Tibial nerve (tissue), 4 donors: ENCODE data around the gene ITGAV. TPM values are rescaled to one million over a fixed set of nuclear protein-coding genes. Genes with fewer than 3 reads are reported as not detected.
A peak's percentile ranks its signal among the peaks of the same experiment; 100 is the strongest.

Experiments
- DNase-seq, 2 donors: peaks; one replicate each; pipeline ENCODE4 v3.0.0-alpha.2; 2019; ENCODE audit warnings: low spot score in 2 of 2
- H3K27ac ChIP-seq, 4 donors: fragments of 200-600 bp; sonication (generic) in 3 of 4; one replicate each; pipeline ENCODE4 v1.5.1; 2017 to 2019; ENCODE audit warnings: mild to moderate bottlenecking in 1 of 4
- H3K27me3 ChIP-seq, 2 donors: fragments of 200-600 bp; sonication (generic) in 1 of 2; one replicate each; pipeline versions ENCODE4 v1.5.1 to v1.6.0; 2017 to 2019
- H3K36me3 ChIP-seq, 3 donors: fragments of 200-600 bp; sonication (generic); one replicate each; pipeline ENCODE4 v1.5.1; 2018 to 2019
- H3K4me1 ChIP-seq, 4 donors: fragments of 200-600 bp; sonication (generic) in 3 of 4; one replicate each; pipeline ENCODE4 v1.5.1; 2017 to 2019
- H3K4me3 ChIP-seq, 4 donors: fragments of 200-600 bp; sonication (generic) in 3 of 4; one replicate each; pipeline ENCODE4 v1.5.1; 2017 to 2019; ENCODE audit warnings: mild to moderate bottlenecking in 1 of 4, moderate library complexity in 1 of 4
- H3K9me3 ChIP-seq, 4 donors: fragments of 200-600 bp; sonication (generic) in 3 of 4; one replicate each; pipeline ENCODE4 v1.5.1; 2017 to 2019
- EP300 ChIP-seq, 2 donors: sonication (generic); formaldehyde crosslinking; IDR thresholded peaks; one replicate each; pipeline ENCODE4 v1.6.1; 2017; ENCODE audit warnings: antibody characterized with exemption in 2 of 2, mild to moderate bottlenecking in 1 of 2
- POLR2A ChIP-seq, 2 donors: fragments of 450-650 bp; IDR thresholded peaks; one replicate each; pipeline ENCODE4 v1.6.1; 2017; ENCODE audit warnings: antibody characterized with exemption in 2 of 2, mild to moderate bottlenecking in 2 of 2, moderate library complexity in 2 of 2
- WGBS, 2 donors: methylation state at CpG; one replicate each; pipeline ENCODE4 v1.1.5; 2018; 5-methylcytosine and 5-hydroxymethylcytosine counted together
- total RNA-seq, 4 donors: library from RNA; depleted of rRNA; stranded (reverse); fragments of >200 nt; gene quantifications; one replicate each; pipeline ENCODE4 v1.1.0, GENCODE V29; 2016
- TF ChIP-seq, protein P1 (sequence below), 5 experiments: fragments of 200-600 bp in 3 of 5; fragments of 450-650 bp in 2 of 5; sonication (generic) in 3 of 5; IDR thresholded peaks; one replicate each; pipeline ENCODE4 v1.5.1; 2016 to 2019; ENCODE audit warnings: antibody characterized with exemption in 5 of 5, mild to moderate bottlenecking in 3 of 5, moderate library complexity in 2 of 5

The ITGAV gene
- total RNA-seq, 4 donors from 2014 or later = 97.1 to 114 (median 100) TPM

DNA sequence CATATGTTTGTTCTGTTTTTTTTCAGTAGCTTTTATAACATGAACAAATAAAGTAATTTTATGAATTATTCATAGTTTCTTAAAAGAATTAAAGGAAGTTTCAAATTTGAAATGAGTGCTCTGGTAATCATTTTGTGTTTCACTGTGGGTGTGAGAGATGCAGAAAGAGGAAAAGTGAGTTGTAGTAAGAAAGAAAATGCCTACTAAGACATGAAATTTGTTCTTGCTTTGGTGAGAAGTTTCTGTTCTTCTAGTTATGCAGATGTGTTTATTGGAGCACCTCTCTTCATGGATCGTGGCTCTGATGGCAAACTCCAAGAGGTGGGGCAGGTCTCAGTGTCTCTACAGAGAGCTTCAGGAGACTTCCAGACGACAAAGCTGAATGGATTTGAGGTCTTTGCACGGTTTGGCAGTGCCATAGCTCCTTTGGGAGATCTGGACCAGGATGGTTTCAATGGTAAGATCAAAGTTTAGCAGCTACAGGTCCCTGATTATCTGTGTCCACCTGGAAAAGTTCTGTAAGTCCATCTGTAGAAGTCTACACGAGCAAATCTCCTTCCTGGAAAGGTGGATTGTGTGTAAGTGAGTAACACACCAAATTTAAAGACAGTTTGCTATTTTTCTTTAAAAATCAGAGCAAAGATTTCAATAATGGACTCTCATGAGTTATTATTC, 51.4 kb downstream of the ITGAV start:
- peaks cover 0 to 11% (median 0%) of the 10 kb centered on the region in 4 donors for H3K4me1 ChIP-seq
- no peaks in the 10 kb centered on the region for H3K27me3 ChIP-seq
- DNase-seq = no peak
- H3K27ac ChIP-seq = peak overlapping the region in 1 of 4 donors; percentile 24
- H3K4me3 ChIP-seq = no peak overlapping the region
- H3K9me3 ChIP-seq = no peaks in the 10 kb centered on the region
- TF ChIP-seq, protein P1, sequence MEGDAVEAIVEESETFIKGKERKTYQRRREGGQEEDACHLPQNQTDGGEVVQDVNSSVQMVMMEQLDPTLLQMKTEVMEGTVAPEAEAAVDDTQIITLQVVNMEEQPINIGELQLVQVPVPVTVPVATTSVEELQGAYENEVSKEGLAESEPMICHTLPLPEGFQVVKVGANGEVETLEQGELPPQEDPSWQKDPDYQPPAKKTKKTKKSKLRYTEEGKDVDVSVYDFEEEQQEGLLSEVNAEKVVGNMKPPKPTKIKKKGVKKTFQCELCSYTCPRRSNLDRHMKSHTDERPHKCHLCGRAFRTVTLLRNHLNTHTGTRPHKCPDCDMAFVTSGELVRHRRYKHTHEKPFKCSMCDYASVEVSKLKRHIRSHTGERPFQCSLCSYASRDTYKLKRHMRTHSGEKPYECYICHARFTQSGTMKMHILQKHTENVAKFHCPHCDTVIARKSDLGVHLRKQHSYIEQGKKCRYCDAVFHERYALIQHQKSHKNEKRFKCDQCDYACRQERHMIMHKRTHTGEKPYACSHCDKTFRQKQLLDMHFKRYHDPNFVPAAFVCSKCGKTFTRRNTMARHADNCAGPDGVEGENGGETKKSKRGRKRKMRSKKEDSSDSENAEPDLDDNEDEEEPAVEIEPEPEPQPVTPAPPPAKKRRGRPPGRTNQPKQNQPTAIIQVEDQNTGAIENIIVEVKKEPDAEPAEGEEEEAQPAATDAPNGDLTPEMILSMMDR (IDR thresholded peaks at IDR 0.05) = no peak
- TF ChIP-seq POLR2A (IDR thresholded peaks at IDR 0.05) = no peak
- no peak for TF ChIP-seq EP300 (IDR thresholded peaks at IDR 0.05)
- 56 to 62% methylated on average over 4 of the region's 4 CpGs for WGBS, 2 donors
- H3K36me3 ChIP-seq = peaks cover 0 to 48% (median 0%) of the 10 kb centered on the region in 3 donors

DNA sequence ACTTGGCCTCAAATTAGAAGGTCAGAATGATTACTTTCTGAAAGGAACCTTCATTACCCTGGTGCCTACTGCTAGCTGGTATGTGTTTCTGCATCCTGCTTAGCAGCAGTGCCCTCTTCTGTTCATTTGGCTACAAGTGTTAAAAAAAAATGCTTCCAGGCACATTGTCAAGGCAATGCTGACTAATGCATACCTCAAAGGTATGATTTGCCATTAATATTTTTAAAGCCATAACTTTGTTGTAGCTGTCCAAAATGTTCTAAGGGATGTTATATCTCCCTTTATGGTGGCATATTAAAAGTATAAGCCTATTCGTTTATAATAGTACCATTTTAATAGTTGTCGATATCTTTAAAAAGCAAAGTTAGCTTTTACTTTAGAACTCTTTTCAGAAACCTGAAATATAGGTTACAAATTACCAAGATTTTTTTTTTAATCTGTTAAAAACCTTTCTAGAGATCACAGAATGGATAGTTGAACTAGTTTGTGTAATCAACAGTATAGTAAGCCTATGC, 52.0 kb downstream of the ITGAV start:
- WGBS, 2 donors = 84 to 86% methylated on average over 2 of the region's 2 CpGs
- peaks cover 0 to 11% (median 0%) of the 10 kb centered on the region in 4 donors for H3K4me1 ChIP-seq
- no peak overlapping the region for H3K27ac ChIP-seq
- DNase-seq = peak in 1 of 2 donors; percentile 48
- peaks cover 0 to 53% (median 0%) of the 10 kb centered on the region in 3 donors for H3K36me3 ChIP-seq
- no peaks in the 10 kb centered on the region for H3K9me3 ChIP-seq
- H3K4me3 ChIP-seq = no peak overlapping the region
- TF ChIP-seq, protein P1 (IDR thresholded peaks at IDR 0.05) = peak; percentile 44 to 67 (median 54)
- peak in 1 of 2 donors; percentile 17 for TF ChIP-seq EP300 (IDR thresholded peaks at IDR 0.05)
- no peak for TF ChIP-seq POLR2A (IDR thresholded peaks at IDR 0.05)
- no peaks in the 10 kb centered on the region for H3K27me3 ChIP-seq

DNA sequence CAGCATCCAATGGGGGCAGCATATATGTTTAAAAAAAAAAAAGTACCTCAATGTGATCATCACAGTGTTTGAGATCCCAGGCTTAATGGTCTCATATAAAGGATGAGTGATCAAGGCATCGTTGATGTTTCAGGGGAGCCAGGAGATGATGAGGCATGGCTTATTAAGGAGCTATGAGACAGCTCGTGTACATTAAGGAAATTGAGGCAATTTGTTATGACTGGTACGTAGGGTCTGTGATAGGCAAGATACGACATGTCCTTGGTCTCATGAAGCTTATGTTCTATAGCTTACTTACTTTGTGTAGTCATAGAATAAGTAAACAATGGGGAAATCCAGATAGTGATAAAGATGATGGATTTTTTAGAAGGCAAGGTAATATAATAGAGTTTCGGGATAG, 54.9 kb downstream of the ITGAV start:
- peaks cover 0 to 67% (median 0%) of the 10 kb centered on the region in 3 donors for H3K36me3 ChIP-seq
- no peak overlapping the region for H3K27ac ChIP-seq
- no peak overlapping the region for H3K4me3 ChIP-seq
- no peak for DNase-seq
- H3K9me3 ChIP-seq = no peaks in the 10 kb centered on the region
- peaks cover 0 to 7% (median 0%) of the 10 kb centered on the region in 4 donors for H3K4me1 ChIP-seq
- 93 to 96% methylated on average over 5 of the region's 5 CpGs for WGBS, 2 donors
- H3K27me3 ChIP-seq = no peaks in the 10 kb centered on the region
- TF ChIP-seq POLR2A (IDR thresholded peaks at IDR 0.05) = no peak
- TF ChIP-seq EP300 (IDR thresholded peaks at IDR 0.05) = no peak
- TF ChIP-seq, protein P1 (IDR thresholded peaks at IDR 0.05) = no peak

DNA sequence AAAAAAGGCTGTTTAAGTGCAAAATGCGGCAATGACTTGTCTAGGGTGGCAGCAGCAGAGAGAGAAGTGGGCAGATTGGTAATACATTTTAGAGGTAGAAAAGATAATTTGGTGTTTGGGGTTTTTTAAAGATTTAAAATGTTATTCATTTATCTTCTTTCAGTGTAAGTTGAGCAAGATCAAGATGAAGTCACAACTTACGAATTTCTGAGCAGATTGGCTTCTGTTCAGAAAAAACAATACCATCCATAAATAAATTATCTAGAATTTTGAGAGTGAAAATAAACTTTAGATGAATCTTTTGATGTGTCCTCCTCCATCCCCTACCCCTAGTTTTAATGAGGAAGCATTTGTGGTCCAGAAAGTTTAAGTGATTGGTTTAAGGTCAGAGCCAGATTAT, 56.1 kb downstream of the ITGAV start:
- peaks cover 0 to 7% (median 0%) of the 10 kb centered on the region in 4 donors for H3K4me1 ChIP-seq
- no peak overlapping the region for H3K27ac ChIP-seq
- H3K36me3 ChIP-seq = peaks cover 0 to 71% (median 0%) of the 10 kb centered on the region in 3 donors
- TF ChIP-seq EP300 (IDR thresholded peaks at IDR 0.05) = no peak
- no peaks in the 10 kb centered on the region for H3K9me3 ChIP-seq
- H3K27me3 ChIP-seq = no peaks in the 10 kb centered on the region
- WGBS, 2 donors = 73 to 77% methylated on average over 2 of the region's 2 CpGs
- no peak for DNase-seq
- H3K4me3 ChIP-seq = no peak overlapping the region

DNA sequence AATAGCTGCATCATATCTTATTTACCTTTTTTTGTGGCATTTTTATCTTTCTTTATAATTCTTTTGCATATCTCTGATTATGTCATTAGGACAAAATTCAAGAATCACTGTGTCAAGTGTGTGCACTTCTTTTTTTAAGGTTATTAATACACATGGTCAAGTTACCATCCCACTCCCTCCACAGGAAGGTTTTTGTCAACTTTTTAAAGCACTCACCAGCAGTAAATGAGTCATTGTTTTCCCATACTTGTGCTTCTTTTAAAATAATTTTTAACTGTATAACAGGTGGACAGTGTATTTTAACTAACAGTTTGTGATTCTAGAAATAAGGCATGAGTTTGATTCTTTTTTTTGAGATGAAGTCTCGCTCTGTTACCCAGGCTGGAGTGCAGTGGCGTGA, 58.3 kb downstream of the ITGAV start:
- peaks cover 0 to 75% (median 0%) of the 10 kb centered on the region in 3 donors for H3K36me3 ChIP-seq

More for the DNA sequence above, 58.3 kb downstream of the ITGAV start:
- H3K4me3 ChIP-seq = no peak overlapping the region
- no peaks in the 10 kb centered on the region for H3K4me1 ChIP-seq
- H3K27me3 ChIP-seq = no peaks in the 10 kb centered on the region
- no peaks in the 10 kb centered on the region for H3K9me3 ChIP-seq
- TF ChIP-seq EP300 (IDR thresholded peaks at IDR 0.05) (no peak), POLR2A (IDR thresholded peaks at IDR 0.05) (no peak)
- TF ChIP-seq, protein P1 (IDR thresholded peaks at IDR 0.05) = no peak
- no peak overlapping the region for H3K27ac ChIP-seq
- 100% methylated on average over 2 of the region's 2 CpGs for WGBS, 2 donors
- DNase-seq = no peak
